A549 (cell line): ENCODE measurements around the gene MAP1LC3B2. TPM values are rescaled to one million over a fixed set of nuclear protein-coding genes. Genes with fewer than 3 reads are reported as not detected.

Experiments
- ATAC-seq, 2 experiments: fragments of 200-7000 bp in 1 of 2; fragments of >200 bp in 1 of 2; cut with Nextera tagmentation in 1 of 2; cut with Tn5 transposase in 1 of 2; 3 replicates each; pipeline versions ENCODE4 v1.8.0 to v1.9.1; 2018 to 2020; ENCODE audit warnings: mild to moderate bottlenecking in 1 of 2, moderate library complexity in 1 of 2
- CTCF ChIA-PET: fragments of 300-600 bp; sonication (Branson Sonifier 250); formaldehyde crosslinking; extraction: SDS; loops from one replicate; lab custom pipeline; 2021; ENCODE audit warnings: antibody characterized with exemption, inconsistent platforms; lab: Yijun Ruan, JAX
- POLR2A ChIA-PET: fragments of 350-600 bp; formaldehyde crosslinking; extraction: SDS; loops from one replicate; lab custom pipeline; 2021; ENCODE audit warnings: antibody characterized with exemption, inconsistent platforms; lab: Yijun Ruan, JAX
- DNase-seq, 2 experiments: peaks; one replicate each; pipeline versions ENCODE4 v3.0.0 to v3.0.0-alpha.2; 2011 to 2016; ENCODE audit warnings: low read depth in 1 of 2, low spot score in 1 of 2
- FAIRE-seq: peaks from 2 replicates; lab custom pipeline; 2011; peaks lifted over from hg19 to GRCh38; lab: Jason Lieb, UNC
- H3K27ac ChIP-seq, 2 experiments: fragments of >200 bp; sonication (Bioruptor Twin); formaldehyde crosslinking; 3 replicates each; pipeline ENCODE4 v1.5.1; 2016 to 2017
- H3K4me1 ChIP-seq: fragments of >200 bp; sonication (Bioruptor Twin); formaldehyde crosslinking; 3 replicates; pipeline ENCODE4 v1.6.1; 2016
- H3K4me2 ChIP-seq: fragments of >200 bp; sonication (Bioruptor Twin); formaldehyde crosslinking; 3 replicates; pipeline ENCODE4 v1.6.1; 2016
- H3K4me3 ChIP-seq: fragments of >200 bp; sonication (Bioruptor Twin); formaldehyde crosslinking; 3 replicates; pipeline ENCODE4 v1.5.1; 2016
- H3K9me3 ChIP-seq: fragments of >200 bp; sonication (Bioruptor Twin); formaldehyde crosslinking; 3 replicates; pipeline ENCODE4 v1.6.1; 2016
- CBX8 ChIP-seq: fragments of 200-600 bp; sonication (generic); IDR thresholded peaks from 2 replicates; pipeline ENCODE4 v1.6.1; 2016
- CHD2 ChIP-seq: fragments of 150-350 bp; IDR thresholded peaks from 2 replicates; pipeline ENCODE4 v1.6.1; 2014; ENCODE audit warnings: low read length; ENCODE audit not compliant: partially characterized antibody
- CHD4 ChIP-seq: fragments of 200-600 bp; sonication (generic); IDR thresholded peaks from 2 replicates; pipeline ENCODE4 v1.6.1; 2016; ENCODE audit warnings: antibody characterized with exemption, mild to moderate bottlenecking, borderline replicate concordance
- EHF ChIP-seq: fragments of 250-450 bp; sonication (Bioruptor Pico); IDR thresholded peaks from 2 replicates; pipeline ENCODE4 v1.5.0; 2020; ENCODE audit warnings: mild to moderate bottlenecking
- EHMT2 ChIP-seq: fragments of 200-600 bp; sonication (generic); IDR thresholded peaks from 2 replicates; pipeline ENCODE4 v1.6.1; 2016; ENCODE audit warnings: antibody characterized with exemption, low read depth, mild to moderate bottlenecking, moderate library complexity
- EP300 ChIP-seq, 2 experiments: fragments of >200 bp; sonication (Bioruptor Twin); formaldehyde crosslinking; IDR thresholded peaks; 2 replicates in 1 of 2; 3 replicates in 1 of 2; pipeline ENCODE4 v1.6.1; 2016 to 2017
- ESRRA ChIP-seq: fragments of 150-350 bp; IDR thresholded peaks from 2 replicates; pipeline ENCODE4 v1.6.1; 2014; ENCODE audit warnings: mild to moderate bottlenecking, low read length, borderline replicate concordance
- FOXS1 ChIP-seq: fragments of 250-450 bp; sonication (Bioruptor Pico); IDR thresholded peaks from 2 replicates; pipeline ENCODE4 v1.5.0; 2020; ENCODE audit warnings: mild to moderate bottlenecking, moderate library complexity
- HDAC2 ChIP-seq: fragments of 200-600 bp; sonication (generic); IDR thresholded peaks from 2 replicates; pipeline ENCODE4 v1.6.1; 2016
- HEYL ChIP-seq: fragments of 250-450 bp; sonication (Bioruptor Pico); IDR thresholded peaks from 2 replicates; pipeline ENCODE4 v1.8.0; 2021; ENCODE audit warnings: mild to moderate bottlenecking, moderate library complexity
- HMGXB4 ChIP-seq: fragments of 250-450 bp; sonication (Bioruptor Pico); IDR thresholded peaks from 2 replicates; pipeline ENCODE4 v1.5.0; 2021; ENCODE audit warnings: mild to moderate bottlenecking, moderate library complexity, borderline replicate concordance
- HOXA7 ChIP-seq: fragments of 250-450 bp; sonication (Bioruptor Pico); IDR thresholded peaks from 2 replicates; pipeline ENCODE4 v1.5.0; 2020; ENCODE audit warnings: mild to moderate bottlenecking, moderate library complexity
- HOXB5 ChIP-seq: fragments of 250-450 bp; sonication (Bioruptor Pico); IDR thresholded peaks from 2 replicates; pipeline ENCODE4 v1.5.0; 2020; ENCODE audit warnings: mild to moderate bottlenecking, moderate library complexity
- JUN ChIP-seq, 2 experiments: fragments of >200 bp; sonication (Bioruptor Twin); formaldehyde crosslinking; IDR thresholded peaks; 2 replicates in 1 of 2; 3 replicates in 1 of 2; pipeline ENCODE4 v1.6.1; 2016 to 2017
- KDM5A ChIP-seq: fragments of 200-600 bp; sonication (generic); IDR thresholded peaks from 2 replicates; pipeline ENCODE4 v1.6.1; 2016; ENCODE audit warnings: antibody characterized with exemption, mild to moderate bottlenecking
- MAX ChIP-seq: IDR thresholded peaks from 2 replicates; pipeline ENCODE4 v1.6.1; 2012
- MYC ChIP-seq: IDR thresholded peaks from 2 replicates; pipeline ENCODE4 v1.6.1; 2012; ENCODE audit warnings: mild to moderate bottlenecking, inconsistent platforms, low read length, improper control_type of control experiment, borderline replicate concordance
- POLR2A ChIP-seq: IDR thresholded peaks from 2 replicates; pipeline ENCODE4 v1.6.1; 2012; ENCODE audit warnings: mild to moderate bottlenecking, low read length
- POLR2AphosphoS2 ChIP-seq: conservative IDR thresholded peaks from 2 replicates; pipeline ENCODE4 v1.6.1; 2012; ENCODE audit warnings: low read length, improper control_type of control experiment, inconsistent platforms
- REST ChIP-seq: fragments of 200-600 bp; sonication (generic); IDR thresholded peaks from 2 replicates; pipeline ENCODE4 v1.6.1; 2016; ENCODE audit warnings: antibody characterized with exemption, mild to moderate bottlenecking, moderate library complexity
- RFX5 ChIP-seq: fragments of 450-650 bp; IDR thresholded peaks from 2 replicates; pipeline ENCODE4 v1.7.1; 2014; ENCODE audit warnings: antibody characterized with exemption, mild to moderate bottlenecking, moderate library complexity
- RNF2 ChIP-seq: fragments of 200-600 bp; sonication (generic); IDR thresholded peaks from 2 replicates; pipeline ENCODE4 v1.6.1; 2016; ENCODE audit warnings: low read depth, mild to moderate bottlenecking, antibody characterized with exemption, moderate library complexity, borderline replicate concordance
- TFCP2L1 ChIP-seq: fragments of 250-450 bp; sonication (Bioruptor Pico); IDR thresholded peaks from 2 replicates; pipeline ENCODE4 v1.5.0; 2021; ENCODE audit warnings: mild to moderate bottlenecking
- TP53 ChIP-seq: fragments of 250-450 bp; sonication (Bioruptor Pico); IDR thresholded peaks from 2 replicates; pipeline ENCODE4 v1.5.0; 2021; ENCODE audit warnings: mild to moderate bottlenecking, moderate library complexity
- ZC3H11A ChIP-seq: fragments of 450-650 bp; IDR thresholded peaks from 2 replicates; pipeline ENCODE4 v1.6.1; 2014; ENCODE audit warnings: antibody characterized with exemption, mild to moderate bottlenecking
- ZNF302 ChIP-seq: fragments of 250-450 bp; sonication (Bioruptor Pico); IDR thresholded peaks from 2 replicates; pipeline ENCODE4 v1.9.0; 2021; ENCODE audit warnings: inconsistent platforms, mild to moderate bottlenecking, moderate library complexity
- WGBS: methylation state at CpG from one replicate; pipeline ENCODE4 v1.1.6; 2017; ENCODE audit errors: missing lambda C conversion rate; 5-methylcytosine and 5-hydroxymethylcytosine counted together
- polyA plus RNA-seq, 4 experiments: library from polyadenylated mRNA; depleted of rRNA in 3 of 4; stranded (reverse); fragments of >200 nt; fragmentation: RNase III in 1 of 4; extraction: RNeasy Plus Mini Kit Qiagen cat#74134 plus additional on column Dnase treatment in 1 of 4; gene quantifications; 2 replicates in 3 of 4; 3 replicates in 1 of 4; pipeline ENCODE4 v1.2.3, GENCODE V29; 2011 to 2017
- TF ChIP-seq, protein P1 (sequence below): fragments of >200 bp; sonication (Bioruptor Twin); formaldehyde crosslinking; IDR thresholded peaks from 3 replicates; pipeline ENCODE4 v1.5.1; 2016
- TF ChIP-seq, protein P2 (sequence below): fragments of 450-650 bp; IDR thresholded peaks from 2 replicates; pipeline ENCODE4 v1.6.1; 2014; ENCODE audit warnings: antibody characterized with exemption

The MAP1LC3B2 gene
- polyA plus RNA-seq, 2 of the 4 experiments (the other 2 are of a cell fraction) = 2.1 to 2.8 TPM

DNA sequence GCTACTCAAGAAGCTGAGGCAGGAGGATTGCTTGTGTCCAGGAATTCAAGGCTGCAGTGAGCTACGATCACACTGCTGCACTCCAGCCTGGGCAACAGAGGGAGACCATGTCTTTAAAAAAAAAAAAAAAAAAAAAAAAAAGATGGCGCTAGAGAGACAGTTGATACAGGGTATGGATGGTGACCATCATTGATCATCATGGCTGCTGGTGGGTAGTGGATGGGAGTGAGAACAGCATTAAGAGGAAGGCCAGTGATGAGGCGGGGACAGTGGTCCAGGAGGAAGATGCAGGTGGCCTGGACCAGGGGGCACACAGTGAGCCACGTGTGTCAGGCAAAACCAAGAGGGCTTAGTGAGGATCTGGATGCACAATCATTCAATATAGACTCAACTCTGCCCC, 26.8 kb upstream of the MAP1LC3B2 start:
- Histone ChIP-seq H3K27ac (peak overlapping the region; percentile 74 to 88), H3K4me2 (peak overlapping the region; percentile 88), H3K4me3 (peak overlapping the region; percentile 57; the same call in 1 of the 3 replicates), H3K9me3 (peaks cover 4% of the 10 kb centered on the region; the same call in 2 of the 3 replicates), H3K4me1 (peaks cover 39% of the 10 kb centered on the region)
- FAIRE-seq (no peak), DNase-seq (no peak)
- WGBS = 75% methylated on average over 4 of the region's 4 CpGs
- POLR2A ChIA-PET = no interaction called here
- TF ChIP-seq, protein P1, sequence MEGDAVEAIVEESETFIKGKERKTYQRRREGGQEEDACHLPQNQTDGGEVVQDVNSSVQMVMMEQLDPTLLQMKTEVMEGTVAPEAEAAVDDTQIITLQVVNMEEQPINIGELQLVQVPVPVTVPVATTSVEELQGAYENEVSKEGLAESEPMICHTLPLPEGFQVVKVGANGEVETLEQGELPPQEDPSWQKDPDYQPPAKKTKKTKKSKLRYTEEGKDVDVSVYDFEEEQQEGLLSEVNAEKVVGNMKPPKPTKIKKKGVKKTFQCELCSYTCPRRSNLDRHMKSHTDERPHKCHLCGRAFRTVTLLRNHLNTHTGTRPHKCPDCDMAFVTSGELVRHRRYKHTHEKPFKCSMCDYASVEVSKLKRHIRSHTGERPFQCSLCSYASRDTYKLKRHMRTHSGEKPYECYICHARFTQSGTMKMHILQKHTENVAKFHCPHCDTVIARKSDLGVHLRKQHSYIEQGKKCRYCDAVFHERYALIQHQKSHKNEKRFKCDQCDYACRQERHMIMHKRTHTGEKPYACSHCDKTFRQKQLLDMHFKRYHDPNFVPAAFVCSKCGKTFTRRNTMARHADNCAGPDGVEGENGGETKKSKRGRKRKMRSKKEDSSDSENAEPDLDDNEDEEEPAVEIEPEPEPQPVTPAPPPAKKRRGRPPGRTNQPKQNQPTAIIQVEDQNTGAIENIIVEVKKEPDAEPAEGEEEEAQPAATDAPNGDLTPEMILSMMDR = peak; percentile 17; the same call in 2 of the 3 replicates
- TF ChIP-seq CHD4 (no peak), POLR2AphosphoS2 (no peak), TP53 (CRISPR knock-in tag) (no peak), FOXS1 (CRISPR knock-in tag) (no peak), HOXA7 (no peak), EHMT2 (peak; percentile 91), ZNF302 (CRISPR knock-in tag) (no peak), JUN (IDR thresholded peaks at IDR 0.05) (no peak), ZC3H11A (no peak)
- TF ChIP-seq, all 56 proteins: peak for 2
- ATAC-seq = no peak
- CTCF ChIA-PET = interaction anchor here (0.8 to 1.1 kb wide), 2 partner anchors 140 to 254 kb away, joined by 3 to 4 read pairs; no protein-coding TSS in a partner anchor

DNA sequence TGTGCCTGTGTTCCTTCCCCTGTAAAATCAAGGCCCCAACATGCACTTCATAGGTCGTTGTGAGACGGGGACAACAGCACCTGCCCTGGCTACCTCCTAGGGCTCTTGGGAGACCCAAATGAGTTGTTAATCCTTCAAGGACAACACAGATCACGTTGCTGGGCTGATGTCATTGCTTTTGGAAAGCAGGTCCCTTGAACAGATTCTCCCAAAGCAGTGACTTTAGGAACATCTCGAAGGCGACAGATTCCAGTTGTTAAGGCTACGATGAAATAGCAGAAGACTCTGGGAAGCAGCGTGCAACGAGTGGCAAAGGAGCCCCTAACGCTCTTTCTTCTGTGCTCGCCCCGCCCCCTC, 26.2 kb upstream of the MAP1LC3B2 start:
- Histone ChIP-seq H3K27ac (peak overlapping the region; percentile 74 to 88), H3K4me2 (peak overlapping the region; percentile 88), H3K4me3 (peak overlapping the region; percentile 57), H3K4me1 (peaks cover 33% of the 10 kb centered on the region), H3K9me3 (no peaks in the 10 kb centered on the region)
- ChIA-PET POLR2A (interaction anchor here (1.6 kb wide), 1 partner anchor 98 kb away, joined by 16 read pairs; no protein-coding TSS in a partner anchor), CTCF (no interaction called here)
- FAIRE-seq (no peak), ATAC-seq (peak; percentile 38 to 43), DNase-seq (peak in 1 of 2 experiments; percentile 69)
- 3% methylated on average over 9 of the region's 11 CpGs for WGBS
- TF ChIP-seq CBX8 = no peak
- TF ChIP-seq ESRRA = no peak
- TF ChIP-seq REST = no peak
- TF ChIP-seq HDAC2 = no peak
- no peak for TF ChIP-seq EP300 (IDR thresholded peaks at IDR 0.05)
- TF ChIP-seq HMGXB4 = no peak
- no peak for TF ChIP-seq TFCP2L1 (CRISPR knock-in tag)
- no peak for TF ChIP-seq HEYL (CRISPR knock-in tag)
- no peak for TF ChIP-seq POLR2A
- TF ChIP-seq, protein P2, sequence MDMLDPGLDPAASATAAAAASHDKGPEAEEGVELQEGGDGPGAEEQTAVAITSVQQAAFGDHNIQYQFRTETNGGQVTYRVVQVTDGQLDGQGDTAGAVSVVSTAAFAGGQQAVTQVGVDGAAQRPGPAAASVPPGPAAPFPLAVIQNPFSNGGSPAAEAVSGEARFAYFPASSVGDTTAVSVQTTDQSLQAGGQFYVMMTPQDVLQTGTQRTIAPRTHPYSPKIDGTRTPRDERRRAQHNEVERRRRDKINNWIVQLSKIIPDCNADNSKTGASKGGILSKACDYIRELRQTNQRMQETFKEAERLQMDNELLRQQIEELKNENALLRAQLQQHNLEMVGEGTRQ = no peak
- no peak for TF ChIP-seq RNF2
- TF ChIP-seq MYC = no peak
- TF ChIP-seq KDM5A = no peak
- TF ChIP-seq ZNF302 (CRISPR knock-in tag) = no peak
- no peak for TF ChIP-seq CHD2
- TF ChIP-seq ZC3H11A = no peak
- TF ChIP-seq RFX5 = no peak
- TF ChIP-seq HOXB5 (CRISPR knock-in tag) = peak; percentile 35; the same call in 1 of the 2 replicates
- TF ChIP-seq MAX = peak; percentile 28; the same call in 1 of the 2 replicates
- TF ChIP-seq, protein P1 = no peak
- TF ChIP-seq EHF (CRISPR knock-in tag) = no peak
